IMR-90 (cell line): ENCODE measurements around the gene PPP1R2. TPM values are rescaled to one million over a fixed set of nuclear protein-coding genes. Genes with fewer than 3 reads are reported as not detected.

Experiments
- ATAC-seq: fragments of 200-7000 bp; cut with Tn5 transposase; 2 replicates; pipeline ENCODE4 v1.9.1; 2020; ENCODE audit warnings: low read depth, mild to moderate bottlenecking, moderate library complexity
- BruUV-seq: library from RNA; stranded (reverse); fragments of 400-500 nt; replicated peaks from 2 replicates; lab custom pipeline; 2021; lab: Mats Ljungman, UMichigan
- CTCF ChIA-PET: fragments of 300-600 bp; formaldehyde crosslinking; extraction: SDS; loops from one replicate; lab custom pipeline; 2021; ENCODE audit warnings: antibody characterized with exemption; lab: Yijun Ruan, JAX
- POLR2A ChIA-PET: fragments of 300-600 bp; sonication (Branson Sonifier 250); formaldehyde crosslinking; loops from one replicate; lab custom pipeline; 2022; ENCODE audit warnings: antibody characterized with exemption; ENCODE audit not compliant: unreplicated experiment; lab: Charles Lee
- DNase-seq: peaks from one replicate; pipeline ENCODE4 v3.0.0; 2013
- H2AFZ ChIP-seq: replicated peaks from 2 replicates; pipeline ENCODE3; 2013; ENCODE audit warnings: low read length, mild to moderate bottlenecking; ENCODE audit not compliant: poor library complexity
- H2AK5ac ChIP-seq: 2 replicates; pipeline ENCODE4 v1.6.1; 2013; ENCODE audit warnings: low read depth, low read length, inconsistent platforms
- H2AK9ac ChIP-seq: replicated peaks from 2 replicates; pipeline ENCODE3; 2013; ENCODE audit warnings: mild to moderate bottlenecking, low read depth, low read length, moderate library complexity; ENCODE audit not compliant: poor library complexity
- H2BK120ac ChIP-seq: 2 replicates; pipeline ENCODE4 v1.6.1; 2013; ENCODE audit warnings: low read depth, low read length, inconsistent platforms
- H2BK15ac ChIP-seq: 3 replicates; pipeline ENCODE4 v1.6.1; 2013; ENCODE audit warnings: low read depth, low read length, inconsistent platforms
- H2BK20ac ChIP-seq: 2 replicates; pipeline ENCODE4 v1.6.1; 2013; ENCODE audit warnings: low read depth, mild to moderate bottlenecking, inconsistent platforms, low read length, moderate library complexity
- H2BK5ac ChIP-seq: 2 replicates; pipeline ENCODE4 v1.6.1; 2013; ENCODE audit warnings: mild to moderate bottlenecking, low read depth, low read length, inconsistent platforms; ENCODE audit not compliant: poor library complexity, severe bottlenecking
- H3K14ac ChIP-seq: replicated peaks from 2 replicates; pipeline ENCODE4 v1.6.1; 2013; ENCODE audit warnings: low read depth, low read length, inconsistent platforms
- H3K18ac ChIP-seq: 2 replicates; pipeline ENCODE4 v1.6.1; 2013; ENCODE audit warnings: low read depth, low read length, control low read depth
- H3K23ac ChIP-seq: 2 replicates; pipeline ENCODE4 v1.6.1; 2013; ENCODE audit warnings: low read depth, low read length, inconsistent platforms
- H3K27ac ChIP-seq: 2 replicates; pipeline ENCODE4 v1.5.1; 2013; ENCODE audit warnings: mild to moderate bottlenecking, control low read depth, low read length; ENCODE audit not compliant: insufficient read depth
- H3K27me3 ChIP-seq: 2 replicates; pipeline ENCODE4 v1.6.1; 2013; ENCODE audit warnings: low read length; ENCODE audit not compliant: control insufficient read depth, insufficient read depth
- H3K36me3 ChIP-seq: 2 replicates; pipeline ENCODE4 v1.6.1; 2013; ENCODE audit warnings: low read length, mixed read lengths; ENCODE audit not compliant: control insufficient read depth, insufficient read depth
- H3K4ac ChIP-seq: 2 replicates; pipeline ENCODE4 v1.6.1; 2013; ENCODE audit warnings: low read depth, low read length, inconsistent platforms
- H3K4me1 ChIP-seq: 2 replicates; pipeline ENCODE4 v1.6.1; 2013; ENCODE audit warnings: low read length, mixed read lengths; ENCODE audit not compliant: control insufficient read depth, insufficient read depth
- H3K4me2 ChIP-seq: 2 replicates; pipeline ENCODE4 v1.6.1; 2013; ENCODE audit warnings: low read depth, mild to moderate bottlenecking, control low read depth, low read length, moderate library complexity
- H3K4me3 ChIP-seq: 2 replicates; pipeline ENCODE4 v1.5.1; 2013; ENCODE audit warnings: low read depth, mild to moderate bottlenecking, control low read depth, low read length, moderate library complexity; ENCODE audit not compliant: insufficient read depth
- H3K56ac ChIP-seq: 2 replicates; pipeline ENCODE4 v1.6.1; 2013; ENCODE audit warnings: low read length, inconsistent platforms; ENCODE audit not compliant: insufficient read depth; ENCODE audit errors: extremely low read depth
- H3K79me1 ChIP-seq, 2 experiments: 2 replicates each; pipeline ENCODE4 v1.6.1; 2013; ENCODE audit warnings: low read length in 2 of 2, inconsistent platforms in 1 of 2, low read depth in 1 of 2
- H3K9ac ChIP-seq: 2 replicates; pipeline ENCODE4 v1.6.1; 2013; ENCODE audit warnings: low read depth, low read length, control low read depth
- H3K9me1 ChIP-seq: 2 replicates; pipeline ENCODE4 v1.6.1; 2013; ENCODE audit warnings: low read length, inconsistent platforms; ENCODE audit not compliant: insufficient read depth
- H3K9me3 ChIP-seq: 2 replicates; pipeline ENCODE4 v1.6.1; 2013; ENCODE audit warnings: low read length; ENCODE audit not compliant: control insufficient read depth, insufficient read depth
- H4K20me1 ChIP-seq: 2 replicates; pipeline ENCODE4 v1.6.1; 2013; ENCODE audit warnings: low read length, inconsistent platforms; ENCODE audit not compliant: insufficient read depth
- H4K5ac ChIP-seq: 2 replicates; pipeline ENCODE4 v1.6.1; 2013; ENCODE audit warnings: mild to moderate bottlenecking, low read depth, low read length, control low read depth
- H4K8ac ChIP-seq, 2 experiments: 2 replicates each; pipeline ENCODE4 v1.6.1; 2013; ENCODE audit warnings: low read depth in 2 of 2, low read length in 2 of 2, control low read depth in 1 of 2, inconsistent platforms in 1 of 2
- H4K91ac ChIP-seq: 2 replicates; pipeline ENCODE4 v1.6.1; 2013; ENCODE audit warnings: low read depth, low read length, inconsistent platforms; ENCODE audit not compliant: insufficient read depth
- CHD1 ChIP-seq: IDR thresholded peaks from 2 replicates; pipeline ENCODE4 v1.6.1; 2012; ENCODE audit warnings: low read depth, low read length, improper control_type of control experiment
- ELK1 ChIP-seq: fragments of 150-350 bp; IDR thresholded peaks from 2 replicates; pipeline ENCODE4 v1.6.1; 2016; ENCODE audit warnings: low read depth, mild to moderate bottlenecking, low read length, moderate library complexity, borderline replicate concordance
- MAFK ChIP-seq: IDR thresholded peaks from 2 replicates; pipeline ENCODE4 v1.6.1; 2012; ENCODE audit warnings: low read depth, low read length, improper control_type of control experiment
- RCOR1 ChIP-seq: IDR thresholded peaks from 2 replicates; pipeline ENCODE4 v1.6.1; 2012; ENCODE audit warnings: mild to moderate bottlenecking, low read length, improper control_type of control experiment; ENCODE audit not compliant: insufficient replicate concordance
- SMC3 ChIP-seq: fragments of 150-350 bp; IDR thresholded peaks from 2 replicates; pipeline ENCODE4 v1.6.1; 2016; ENCODE audit warnings: low read depth, mild to moderate bottlenecking, antibody characterized with exemption, low read length, moderate library complexity
- USF2 ChIP-seq: fragments of 150-350 bp; IDR thresholded peaks from 2 replicates; pipeline ENCODE4 v1.6.1; 2017; ENCODE audit warnings: mild to moderate bottlenecking, antibody characterized with exemption, low read length, low read depth
- WGBS, 2 experiments: methylation state at CpG; one replicate each; pipeline versions ENCODE4 v1.1.5 to v1.1.7; 2013; ENCODE audit warnings: missing lambda C conversion rate in 2 of 2; ENCODE audit not compliant: insufficient read length in 1 of 2; ENCODE audit errors: extremely low coverage in 2 of 2; 5-methylcytosine and 5-hydroxymethylcytosine counted together
- dilution Hi-C: fragments of 300-500 bp; cut with HindIII; formaldehyde crosslinking; loops from one replicate; pipeline ENCODE4 v1.14.3; 2018; ENCODE audit warnings: low sequenced_read_pairs; ENCODE audit not compliant: unreplicated experiment
- in situ Hi-C: fragments of 300-500 bp; cut with MboI; formaldehyde crosslinking; loops from 3 replicates; pipeline ENCODE4 v1.14.3; 2019; ENCODE audit warnings: low sequenced_read_pairs, inconsistent platforms, mixed read lengths
- intact Hi-C: fragments of 100-400 bp; cut with micrococcal nuclease; formaldehyde crosslinking; loops from 2 replicates; pipeline ENCODE4 v1.10.0; 2022
- polyA plus RNA-seq, 3 experiments: library from polyadenylated mRNA; depleted of rRNA; stranded (reverse); fragments of >200 nt; gene quantifications; 2 replicates each; pipeline ENCODE4 v1.2.3, GENCODE V29; 2012; ENCODE audit warnings: low replicate concordance in 1 of 3
- total RNA-seq: library from RNA; depleted of rRNA; stranded (reverse); fragments of >200 nt; gene quantifications from 2 replicates; pipeline ENCODE4 v1.2.3, GENCODE V29; 2012
- TF ChIP-seq, protein P1 (sequence below): conservative IDR thresholded peaks from 2 replicates; pipeline ENCODE4 v1.5.1; 2012; ENCODE audit warnings: mild to moderate bottlenecking, low read depth, low read length, improper control_type of control experiment

Gene PPP1R2
- total and polyA plus RNA-seq, 2 of the 4 experiments (the other 2 are of a cell fraction), result 9.2 to 36.0 TPM

DNA sequence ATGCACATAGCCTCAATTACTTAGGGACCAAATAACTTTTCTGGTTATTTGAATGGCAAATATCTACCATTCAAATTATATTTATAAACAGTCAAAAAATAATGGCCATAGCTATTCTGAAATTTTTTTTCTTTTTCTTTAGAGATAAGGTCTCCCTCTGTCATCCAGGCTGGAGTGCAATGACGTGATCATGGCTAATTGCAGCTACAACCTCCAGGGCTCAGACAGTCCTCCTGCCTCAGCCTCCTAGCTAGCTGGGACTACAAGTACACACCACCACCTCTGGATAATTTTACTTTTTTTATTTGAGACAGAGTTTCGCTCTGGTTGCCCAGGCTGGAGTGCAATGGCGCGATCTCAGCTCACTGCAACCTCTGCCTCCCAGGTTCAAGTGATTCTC lies 16.6 kb downstream of the PPP1R2 start:
- Histone ChIP-seq H2BK20ac (no peak overlapping the region), H2AK9ac (no peak overlapping the region), H3K18ac (no peak overlapping the region), H3K9me3 (no peaks in the 10 kb centered on the region), H3K79me1 (peaks cover 2 to 10% of the 10 kb centered on the region in 2 experiments), H2AK5ac (no peak overlapping the region), H3K4me1 (no peaks in the 10 kb centered on the region), H2BK120ac (no peak overlapping the region), H4K20me1 (0 out of 2 replicates have a peak, but pooled peaks cover 2% of the 10 kb centered on the region), H3K4ac (no peak overlapping the region), H3K4me2 (no peak overlapping the region), H3K9ac (no peak overlapping the region), H2BK15ac (no peak overlapping the region), H3K9me1 (no peaks in the 10 kb centered on the region), H3K27me3 (no peaks in the 10 kb centered on the region), H3K56ac (no peak overlapping the region), H3K23ac (no peak overlapping the region), H3K14ac (no peak overlapping the region), H3K27ac (no peak overlapping the region), H2BK5ac (no peak overlapping the region), H4K5ac (no peak overlapping the region), H2AFZ (no peak overlapping the region), H3K4me3 (no peak overlapping the region), H3K36me3 (peaks cover 9% of the 10 kb centered on the region), H4K8ac (no peak overlapping the region), H4K91ac (no peak overlapping the region)
- CTCF ChIA-PET, result interaction anchor here (3.4 kb wide), 1 partner anchor 255 kb away, joined by 24 read pairs; the partner anchor contains the start of gene XXYLT1
- POLR2A ChIA-PET, result no interaction called here
- no peak for TF ChIP-seq RCOR1
- no peak for TF ChIP-seq USF2
- no peak for TF ChIP-seq MAFK
- no peak for TF ChIP-seq ELK1
- TF ChIP-seq SMC3, result no peak
- no peak for TF ChIP-seq CHD1
- TF ChIP-seq, protein P1, sequence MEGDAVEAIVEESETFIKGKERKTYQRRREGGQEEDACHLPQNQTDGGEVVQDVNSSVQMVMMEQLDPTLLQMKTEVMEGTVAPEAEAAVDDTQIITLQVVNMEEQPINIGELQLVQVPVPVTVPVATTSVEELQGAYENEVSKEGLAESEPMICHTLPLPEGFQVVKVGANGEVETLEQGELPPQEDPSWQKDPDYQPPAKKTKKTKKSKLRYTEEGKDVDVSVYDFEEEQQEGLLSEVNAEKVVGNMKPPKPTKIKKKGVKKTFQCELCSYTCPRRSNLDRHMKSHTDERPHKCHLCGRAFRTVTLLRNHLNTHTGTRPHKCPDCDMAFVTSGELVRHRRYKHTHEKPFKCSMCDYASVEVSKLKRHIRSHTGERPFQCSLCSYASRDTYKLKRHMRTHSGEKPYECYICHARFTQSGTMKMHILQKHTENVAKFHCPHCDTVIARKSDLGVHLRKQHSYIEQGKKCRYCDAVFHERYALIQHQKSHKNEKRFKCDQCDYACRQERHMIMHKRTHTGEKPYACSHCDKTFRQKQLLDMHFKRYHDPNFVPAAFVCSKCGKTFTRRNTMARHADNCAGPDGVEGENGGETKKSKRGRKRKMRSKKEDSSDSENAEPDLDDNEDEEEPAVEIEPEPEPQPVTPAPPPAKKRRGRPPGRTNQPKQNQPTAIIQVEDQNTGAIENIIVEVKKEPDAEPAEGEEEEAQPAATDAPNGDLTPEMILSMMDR, result no peak
- DNase-seq, result no peak
- no peak for ATAC-seq
- WGBS, 2 experiments, result no CpG with 5 or more reads among the region's 4 CpGs
- in situ Hi-C loops, result loop anchor here (10.0 kb wide), 1 partner anchor 852 kb away; the partner anchor contains the start of gene LSG1
- dilution Hi-C loops, result no loop called here
- BruUV-seq, result no TSS peak
- intact Hi-C loops, result no loop called here
